PFSK-1 (cell line): ENCODE measurements around the gene PSRC1.

Experiments
- FOXP2 ChIP-seq: optimal IDR thresholded peaks from 2 replicates; pipeline ENCODE3; 2011; ENCODE audit warnings: borderline replicate concordance, control low read depth, inconsistent platforms; ENCODE audit not compliant: insufficient read depth; ENCODE audit errors: extremely low read length, extremely low read depth
- POLR2AphosphoS5 ChIP-seq: IDR thresholded peaks from 2 replicates; pipeline ENCODE4 v1.6.1; 2012; ENCODE audit warnings: low read depth, mild to moderate bottlenecking, control low read depth, low read length, moderate library complexity
- SIN3A ChIP-seq: IDR thresholded peaks from 2 replicates; pipeline ENCODE4 v1.6.1; 2012; ENCODE audit warnings: mild to moderate bottlenecking, low read length, moderate library complexity, borderline replicate concordance; ENCODE audit not compliant: insufficient read depth
- TAF1 ChIP-seq: IDR thresholded peaks from 2 replicates; pipeline ENCODE4 v1.6.1; 2012; ENCODE audit warnings: low read length, control low read depth, borderline replicate concordance; ENCODE audit not compliant: insufficient read depth
- TF ChIP-seq, protein P1 (sequence below), 2 experiments: IDR thresholded peaks; 2 replicates each; pipeline versions ENCODE4 v1.6.1 to v1.8.0; 2011 to 2012; ENCODE audit warnings: low read depth in 2 of 2, low read length in 2 of 2, control low read depth in 1 of 2, inconsistent platforms in 1 of 2, mild to moderate bottlenecking in 1 of 2, moderate library complexity in 1 of 2; ENCODE audit not compliant: insufficient read depth in 1 of 2

Gene PSRC1

DNA sequence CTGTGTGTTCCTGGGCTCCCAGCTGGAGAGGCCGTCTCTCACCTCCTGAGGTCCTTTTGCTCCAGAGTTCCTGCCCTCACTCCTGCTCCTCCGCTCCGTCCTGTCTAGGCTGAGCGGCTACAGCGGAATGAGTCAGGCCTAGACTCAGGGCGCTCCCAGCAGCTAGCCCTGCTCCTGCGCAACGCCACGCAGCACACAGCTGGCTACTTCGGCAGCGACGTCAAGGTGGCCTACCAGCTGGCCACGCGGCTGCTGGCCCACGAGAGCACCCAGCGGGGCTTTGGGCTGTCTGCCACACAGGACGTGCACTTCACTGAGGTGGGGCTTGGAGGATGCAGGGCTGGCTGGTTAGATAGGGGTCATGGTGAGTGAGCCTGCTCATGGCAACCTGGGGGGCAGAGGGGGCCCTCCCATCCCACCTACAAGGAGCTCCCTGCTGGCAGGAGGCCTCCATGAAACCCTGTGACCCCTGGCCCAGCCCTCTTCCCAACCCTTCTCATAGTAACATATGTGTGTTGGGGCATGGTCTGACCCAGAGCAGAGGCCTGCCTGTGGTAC, 15.1 kb downstream of the PSRC1 start:
- TF ChIP-seq SIN3A (no peak), TAF1 (no peak), POLR2AphosphoS5 (no peak), FOXP2 (no peak)
- TF ChIP-seq, protein P1, sequence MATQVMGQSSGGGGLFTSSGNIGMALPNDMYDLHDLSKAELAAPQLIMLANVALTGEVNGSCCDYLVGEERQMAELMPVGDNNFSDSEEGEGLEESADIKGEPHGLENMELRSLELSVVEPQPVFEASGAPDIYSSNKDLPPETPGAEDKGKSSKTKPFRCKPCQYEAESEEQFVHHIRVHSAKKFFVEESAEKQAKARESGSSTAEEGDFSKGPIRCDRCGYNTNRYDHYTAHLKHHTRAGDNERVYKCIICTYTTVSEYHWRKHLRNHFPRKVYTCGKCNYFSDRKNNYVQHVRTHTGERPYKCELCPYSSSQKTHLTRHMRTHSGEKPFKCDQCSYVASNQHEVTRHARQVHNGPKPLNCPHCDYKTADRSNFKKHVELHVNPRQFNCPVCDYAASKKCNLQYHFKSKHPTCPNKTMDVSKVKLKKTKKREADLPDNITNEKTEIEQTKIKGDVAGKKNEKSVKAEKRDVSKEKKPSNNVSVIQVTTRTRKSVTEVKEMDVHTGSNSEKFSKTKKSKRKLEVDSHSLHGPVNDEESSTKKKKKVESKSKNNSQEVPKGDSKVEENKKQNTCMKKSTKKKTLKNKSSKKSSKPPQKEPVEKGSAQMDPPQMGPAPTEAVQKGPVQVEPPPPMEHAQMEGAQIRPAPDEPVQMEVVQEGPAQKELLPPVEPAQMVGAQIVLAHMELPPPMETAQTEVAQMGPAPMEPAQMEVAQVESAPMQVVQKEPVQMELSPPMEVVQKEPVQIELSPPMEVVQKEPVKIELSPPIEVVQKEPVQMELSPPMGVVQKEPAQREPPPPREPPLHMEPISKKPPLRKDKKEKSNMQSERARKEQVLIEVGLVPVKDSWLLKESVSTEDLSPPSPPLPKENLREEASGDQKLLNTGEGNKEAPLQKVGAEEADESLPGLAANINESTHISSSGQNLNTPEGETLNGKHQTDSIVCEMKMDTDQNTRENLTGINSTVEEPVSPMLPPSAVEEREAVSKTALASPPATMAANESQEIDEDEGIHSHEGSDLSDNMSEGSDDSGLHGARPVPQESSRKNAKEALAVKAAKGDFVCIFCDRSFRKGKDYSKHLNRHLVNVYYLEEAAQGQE (IDR thresholded peaks at IDR 0.05; ENCODE audit: insufficient read depth in 1 of 2, low read depth in 2 of 2, low read length in 2 of 2), result no peak

DNA sequence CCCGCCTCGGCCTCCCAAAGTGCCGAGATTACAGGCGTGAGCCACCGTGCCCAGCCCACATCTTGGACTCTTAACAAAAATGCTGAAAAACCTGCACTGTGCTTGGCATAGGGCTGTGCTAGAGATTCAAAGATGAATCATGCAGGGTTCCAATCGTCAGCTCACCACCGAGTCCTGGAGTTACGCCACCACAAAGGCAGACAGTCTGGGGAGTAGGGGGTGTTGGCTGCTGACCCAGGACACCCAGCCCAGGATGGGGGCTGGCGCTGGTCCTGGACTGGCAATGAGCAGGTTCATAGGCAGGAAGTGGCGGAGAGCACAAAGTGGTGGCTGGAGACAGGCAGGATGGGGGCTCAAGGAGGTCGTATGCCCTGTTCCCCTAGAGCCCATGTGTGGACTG, 16.0 kb downstream of the PSRC1 start:
- TF ChIP-seq TAF1, result no peak
- no peak for TF ChIP-seq POLR2AphosphoS5
- TF ChIP-seq SIN3A, result no peak
- TF ChIP-seq FOXP2, result no peak
- TF ChIP-seq, protein P1 (IDR thresholded peaks at IDR 0.05; ENCODE audit: insufficient read depth in 1 of 2, low read depth in 2 of 2, low read length in 2 of 2), result no peak

DNA sequence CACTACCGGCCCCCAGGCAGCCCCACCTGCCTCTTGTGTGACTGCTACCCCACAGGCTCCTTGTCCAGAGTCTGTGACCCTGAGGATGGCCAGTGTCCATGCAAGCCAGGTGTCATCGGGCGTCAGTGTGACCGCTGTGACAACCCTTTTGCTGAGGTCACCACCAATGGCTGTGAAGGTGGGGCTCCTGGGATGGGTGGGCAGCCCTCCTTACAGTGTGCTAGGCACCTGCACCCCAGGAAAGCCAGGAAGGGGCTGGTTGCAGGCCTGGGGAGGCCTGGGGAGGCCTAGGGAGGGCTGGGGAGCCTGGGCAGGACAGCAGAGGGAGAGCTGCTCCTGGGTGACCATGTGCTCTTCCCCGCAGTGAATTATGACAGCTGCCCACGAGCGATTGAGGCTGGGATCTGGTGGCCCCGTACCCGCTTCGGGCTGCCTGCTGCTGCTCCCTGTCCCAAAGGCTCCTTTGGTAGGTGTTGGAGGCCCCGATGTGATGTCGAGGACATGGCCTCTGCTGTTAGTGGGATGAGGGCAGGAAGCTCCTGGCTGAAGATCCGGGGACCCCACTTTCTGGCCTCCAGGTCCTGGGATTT, 17.1 kb downstream of the PSRC1 start:
- no peak for TF ChIP-seq POLR2AphosphoS5
- TF ChIP-seq, protein P1 (IDR thresholded peaks at IDR 0.05; ENCODE audit: insufficient read depth in 1 of 2, low read depth in 2 of 2, low read length in 2 of 2), result no peak
- no peak for TF ChIP-seq SIN3A
- no peak for TF ChIP-seq FOXP2

DNA sequence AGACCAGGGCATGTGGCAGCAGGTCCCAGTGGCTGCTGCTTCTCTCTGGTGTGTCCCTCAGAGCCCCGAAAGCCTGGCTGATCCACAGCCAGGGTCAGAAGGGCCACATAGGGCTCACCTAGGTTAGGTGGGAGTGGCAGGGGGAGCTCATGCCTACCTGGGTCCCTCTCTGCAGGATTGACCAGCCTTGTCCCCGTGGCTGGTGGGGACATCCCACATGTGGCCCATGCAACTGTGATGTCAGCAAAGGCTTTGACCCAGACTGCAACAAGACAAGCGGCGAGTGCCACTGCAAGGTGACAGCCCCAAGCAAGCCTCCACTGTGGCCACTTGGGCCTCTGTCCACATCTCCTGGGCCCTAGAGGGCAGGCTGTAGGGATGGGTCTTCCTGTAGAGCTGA, 17.9 kb downstream of the PSRC1 start:
- TF ChIP-seq, protein P1 (IDR thresholded peaks at IDR 0.05; ENCODE audit: insufficient read depth in 1 of 2, low read depth in 2 of 2, low read length in 2 of 2), result no peak
- no peak for TF ChIP-seq TAF1
- TF ChIP-seq SIN3A, result no peak
- no peak for TF ChIP-seq POLR2AphosphoS5
- no peak for TF ChIP-seq FOXP2

DNA sequence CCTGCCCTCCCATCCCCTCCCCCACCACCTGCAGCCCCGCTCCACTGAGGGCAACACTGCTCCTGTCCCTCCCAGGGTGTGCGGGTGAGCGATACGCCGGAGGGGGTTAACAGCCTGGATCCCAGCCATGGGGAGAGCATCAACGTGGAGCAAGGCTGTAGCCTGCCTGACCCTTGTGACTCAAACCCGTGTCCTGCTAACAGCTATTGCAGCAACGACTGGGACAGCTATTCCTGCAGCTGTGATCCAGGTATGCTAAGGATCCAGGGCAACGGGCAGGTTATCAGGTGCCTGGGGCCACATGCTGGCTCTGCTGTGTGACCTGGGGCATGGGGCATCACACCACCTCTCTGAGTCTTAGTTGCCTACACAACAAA, 18.6 kb downstream of the PSRC1 start:
- TF ChIP-seq POLR2AphosphoS5 (no peak), FOXP2 (no peak), TAF1 (no peak), SIN3A (no peak)
- TF ChIP-seq, protein P1 (IDR thresholded peaks at IDR 0.05; ENCODE audit: insufficient read depth in 1 of 2, low read depth in 2 of 2, low read length in 2 of 2), result no peak
